ENCODE results near the gene ITGA1.

The ITGA1 gene

GRCh38 chr5:52759331-52759730, 28.4 kb upstream of the ITGA1 start:
- TF ChIP-seq CTCF (conservative IDR thresholded peaks at IDR 0.05; ENCODE audit: low read depth), result no peak
- H3K27ac ChIP-seq, result no peak overlapping the region
- CTCF ChIA-PET, result no interaction called here
- DNase-seq (ENCODE audit: low spot score), result no peak
- POLR2A ChIA-PET (ENCODE audit: low non-redundant PET), result no interaction called here

GRCh38 chr5:52760695-52761366, 26.9 kb upstream of the ITGA1 start:
- no peak overlapping the region for H3K27ac ChIP-seq
- no peak for DNase-seq (ENCODE audit: low spot score)
- ChIA-PET POLR2A (ENCODE audit: low non-redundant PET) (no interaction called here), CTCF (no interaction called here)
- TF ChIP-seq CTCF (conservative IDR thresholded peaks at IDR 0.05; ENCODE audit: low read depth), result no peak

GRCh38 chr5:52767217-52767743, 20.4 kb upstream of the ITGA1 start:
- no peak for TF ChIP-seq CTCF (conservative IDR thresholded peaks at IDR 0.05; ENCODE audit: low read depth)
- ChIA-PET POLR2A (ENCODE audit: low non-redundant PET) (no interaction called here), CTCF (interaction anchor here (0.7 kb wide), 1 partner anchor 373 kb away, joined by 3 read pairs; no protein-coding TSS in a partner anchor)
- no peak for DNase-seq (ENCODE audit: low spot score)
- no peak overlapping the region for H3K27ac ChIP-seq

GRCh38 chr5:52767766-52768480, 19.8 kb upstream of the ITGA1 start:
- ChIA-PET POLR2A (ENCODE audit: low non-redundant PET) (no interaction called here), CTCF (interaction anchor here (0.6 to 0.7 kb wide), 2 partner anchors 374 to 1456 kb away, joined by 3 to 6 read pairs; no protein-coding TSS in a partner anchor)
- H3K27ac ChIP-seq, result no peak overlapping the region
- TF ChIP-seq CTCF (conservative IDR thresholded peaks at IDR 0.05; ENCODE audit: low read depth), result no peak
- no peak for DNase-seq (ENCODE audit: low spot score)

GRCh38 chr5:52769061-52769460, 18.7 kb upstream of the ITGA1 start:
- POLR2A ChIA-PET (ENCODE audit: low non-redundant PET), result no interaction called here
- DNase-seq (ENCODE audit: low spot score), result no peak
- CTCF ChIA-PET, result interaction anchor here (0.6 to 0.7 kb wide), 2 partner anchors 15 to 517 kb away, joined by 3 to 6 read pairs; no protein-coding TSS in a partner anchor
- no peak for TF ChIP-seq CTCF (conservative IDR thresholded peaks at IDR 0.05; ENCODE audit: low read depth)
- H3K27ac ChIP-seq, result no peak overlapping the region

GRCh38 chr5:52770287-52770939, 17.3 kb upstream of the ITGA1 start:
- TF ChIP-seq CTCF (conservative IDR thresholded peaks at IDR 0.05; ENCODE audit: low read depth), result no peak
- no peak for DNase-seq (ENCODE audit: low spot score)
- ChIA-PET POLR2A (ENCODE audit: low non-redundant PET) (no interaction called here), CTCF (no interaction called here)
- no peak overlapping the region for H3K27ac ChIP-seq
